ENCODE results near the gene SENP8.
"Not testable (repeated sequence)": the region's sequence is repeated elsewhere in the genome, so short reads cannot be mapped to it uniquely, and the experiment has no call there.

The SENP8 gene

GRCh38 chr15:72118017-72118978 is at the start of gene SENP8, which contains the start of gene MYO9A:
Gene SENP8, plus strand, starts transcription at chr15:72118403. Its CDS starts 21,221 bp downstream, at chr15:72139624.
Gene MYO9A, minus strand, starts transcription at chr15:72118150. Its CDS starts 71,587 bp downstream, at chr15:72046563.
- DNase-seq (ENCODE audit: low read depth in 2 of 2): peak; percentile 98 to 100

- no peak for DNase-seq (ENCODE audit: low read depth in 2 of 2)
Observed at GRCh38 chr15:72068856-72069255, 49.3 kb upstream of the SENP8 start.

- no peak for DNase-seq (ENCODE audit: low read depth in 2 of 2)
Observed at GRCh38 chr15:72070817-72071447, 47.3 kb upstream of the SENP8 start.

- not testable (repeated sequence) for DNase-seq (ENCODE audit: low read depth in 2 of 2)
Observed at GRCh38 chr15:72071448-72071825, 46.8 kb upstream of the SENP8 start.

GRCh38 chr15:72074335-72075060 is 43.7 kb upstream of the SENP8 start:
- no peak for DNase-seq (ENCODE audit: low read depth in 2 of 2)

- DNase-seq (ENCODE audit: low read depth in 2 of 2): no peak
Observed at GRCh38 chr15:72077950-72078349, 40.3 kb upstream of the SENP8 start.

GRCh38 chr15:72078887-72079286 is 39.3 kb upstream of the SENP8 start:
- DNase-seq (ENCODE audit: low read depth in 2 of 2): no peak

GRCh38 chr15:72082176-72082575 is 36.0 kb upstream of the SENP8 start:
- DNase-seq (ENCODE audit: low read depth in 2 of 2): no peak

- no peak for DNase-seq (ENCODE audit: low read depth in 2 of 2)
Observed at GRCh38 chr15:72086010-72086697, 32.0 kb upstream of the SENP8 start.

GRCh38 chr15:72086920-72087648 is 31.1 kb upstream of the SENP8 start:
- no peak for DNase-seq (ENCODE audit: low read depth in 2 of 2)

- no peak for DNase-seq (ENCODE audit: low read depth in 2 of 2)
Observed at GRCh38 chr15:72092006-72092405, 26.2 kb upstream of the SENP8 start.

GRCh38 chr15:72092691-72093090 is 25.5 kb upstream of the SENP8 start:
- no peak for DNase-seq (ENCODE audit: low read depth in 2 of 2)

GRCh38 chr15:72096796-72097195 is 21.4 kb upstream of the SENP8 start:
- no peak for DNase-seq (ENCODE audit: low read depth in 2 of 2)

- DNase-seq (ENCODE audit: low read depth in 2 of 2): no peak
Observed at GRCh38 chr15:72098040-72098439, 20.2 kb upstream of the SENP8 start.

- DNase-seq (ENCODE audit: low read depth in 2 of 2): no peak
Observed at GRCh38 chr15:72099155-72099554, 19.0 kb upstream of the SENP8 start.

GRCh38 chr15:72100551-72100950 is 17.7 kb upstream of the SENP8 start:
- DNase-seq (ENCODE audit: low read depth in 2 of 2): not testable (repeated sequence)

GRCh38 chr15:72105111-72105510 is 13.1 kb upstream of the SENP8 start:
- no peak for DNase-seq (ENCODE audit: low read depth in 2 of 2)

- no peak for DNase-seq (ENCODE audit: low read depth in 2 of 2)
Observed at GRCh38 chr15:72106068-72106467, 12.1 kb upstream of the SENP8 start.

GRCh38 chr15:72110355-72110754 is 7.8 kb upstream of the SENP8 start:
- DNase-seq (ENCODE audit: low read depth in 2 of 2): no peak

GRCh38 chr15:72112116-72112515 is 6.1 kb upstream of the SENP8 start:
- no peak for DNase-seq (ENCODE audit: low read depth in 2 of 2)

- DNase-seq (ENCODE audit: low read depth in 2 of 2): no peak
Observed at GRCh38 chr15:72112805-72113204, 5.4 kb upstream of the SENP8 start.
